ENCODE measurements around the gene TNFRSF21.

DNA sequence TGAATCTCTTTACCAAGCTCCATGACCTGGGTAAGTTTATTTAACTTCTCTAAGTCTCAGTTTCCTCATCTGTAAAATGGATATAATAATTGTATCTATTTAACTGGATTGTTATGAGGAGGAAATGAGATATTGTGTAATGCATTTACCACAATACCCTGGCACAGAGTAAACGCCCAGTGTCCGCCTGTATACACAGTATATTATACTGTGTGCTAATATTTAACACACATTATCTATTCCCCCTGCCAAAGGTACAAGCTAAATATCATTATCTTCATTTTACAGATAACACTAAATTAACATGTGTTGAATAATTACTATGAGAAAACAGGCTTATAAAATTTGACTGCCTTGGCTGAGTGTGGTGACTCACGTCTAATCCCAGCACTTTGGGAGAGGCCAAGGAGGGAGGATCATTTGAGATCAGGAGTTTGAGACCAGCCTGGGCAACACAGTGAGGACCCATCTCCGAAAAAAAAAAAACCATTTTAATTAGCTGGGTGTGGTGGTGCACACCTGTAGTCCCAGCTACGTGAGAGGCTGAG is 38.7 kb upstream of the TNFRSF21 start:
- TF ChIP-seq POLR2A (IDR thresholded peaks at IDR 0.05; ENCODE audit: low read depth, low read length) (no peak), POLR2AphosphoS5 (IDR thresholded peaks at IDR 0.05; ENCODE audit: low read depth, low read length) (no peak)

All from GM12892 (cell line).